Measurements from ENCODE around the gene CTCF. TPM values are rescaled to one million over a fixed set of nuclear protein-coding genes. Genes with fewer than 3 reads are reported as not detected.

Gene CTCF
- polyA plus RNA-seq, 3 donors, result 71.9 to 78.4 (median 75.6) TPM

DNA sequence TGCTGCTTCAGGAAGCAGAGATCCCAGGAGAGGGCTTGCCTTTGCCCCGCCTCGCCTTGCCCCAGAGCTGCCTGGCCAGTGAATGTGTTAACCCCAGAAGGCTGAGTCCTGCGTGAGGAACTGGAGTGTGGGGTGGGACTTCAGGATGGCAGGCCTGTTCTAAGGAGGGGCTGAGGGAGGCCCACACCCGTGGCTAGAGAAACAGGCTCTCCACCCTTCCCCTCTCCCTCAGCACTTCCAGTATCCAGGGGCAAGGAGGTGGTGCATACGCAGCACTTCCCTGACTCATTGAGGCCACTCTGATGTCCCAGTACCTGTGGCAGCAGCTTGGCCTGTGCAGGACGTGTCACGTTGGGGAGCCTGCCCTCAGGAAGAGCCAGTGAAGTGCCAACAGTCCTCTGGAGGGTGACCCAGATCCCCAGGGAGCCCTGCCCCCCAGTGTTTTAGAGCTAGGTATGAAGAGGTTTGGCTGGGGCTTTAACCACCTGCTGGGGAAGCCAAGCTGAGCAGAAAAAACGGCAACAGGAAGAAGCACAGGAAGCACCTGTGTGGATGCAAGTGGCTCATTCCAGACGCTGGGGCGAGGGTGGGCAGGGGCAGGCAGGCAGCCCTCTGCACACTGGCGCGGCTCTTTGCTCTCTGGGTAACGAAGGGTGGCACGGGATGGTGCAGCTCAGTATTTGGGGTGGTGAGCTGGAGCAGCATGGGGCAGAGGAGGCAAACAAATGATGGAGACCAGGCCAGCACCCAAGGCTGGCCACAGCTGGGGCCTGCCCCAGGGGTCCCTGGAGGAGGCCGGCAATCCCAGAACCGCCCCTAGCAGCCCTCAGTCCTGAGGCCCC is 14.7 kb upstream of the CTCF start:
- no peak for DNase-seq

DNA sequence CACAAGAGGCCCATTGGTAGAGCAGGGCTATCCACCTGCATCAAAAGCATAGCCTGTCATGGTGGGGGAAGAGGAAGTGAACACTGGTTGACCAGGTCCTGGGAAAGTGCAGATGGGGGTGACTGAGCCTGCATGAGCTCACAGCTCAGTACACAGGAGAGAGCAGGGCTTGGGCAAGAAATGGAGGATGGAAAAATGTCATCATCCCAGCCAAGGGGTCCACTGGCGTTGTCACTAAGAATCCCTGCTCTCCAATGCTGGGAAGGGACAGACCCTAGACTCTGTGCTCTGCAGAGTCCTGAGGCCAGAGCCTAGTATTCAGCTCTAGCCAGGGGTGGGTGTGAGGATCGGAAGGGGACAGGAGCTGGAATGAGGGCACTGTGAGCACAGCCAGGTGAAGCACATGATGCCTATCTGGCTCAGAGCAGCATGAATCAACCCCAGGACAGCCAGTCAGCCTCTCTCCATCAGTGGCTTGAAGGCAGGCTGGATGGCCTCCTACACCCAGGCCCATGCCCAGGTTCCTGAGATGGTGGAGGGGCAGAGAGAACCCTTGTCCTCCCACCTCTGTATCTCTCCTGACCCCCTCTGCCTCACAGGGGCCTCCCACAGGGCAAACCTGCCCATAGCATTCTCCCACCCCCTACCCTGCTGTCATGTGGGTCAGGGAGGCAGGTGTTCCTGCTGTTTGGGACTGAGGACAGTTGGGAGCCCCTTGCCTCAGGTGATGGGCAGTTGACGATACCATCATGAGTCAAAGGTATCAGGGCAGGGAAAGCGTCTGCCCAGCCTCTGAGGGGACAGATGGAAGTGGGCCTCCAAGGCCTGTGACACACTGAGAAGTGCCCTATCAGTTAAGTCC is 13.8 kb upstream of the CTCF start:
- no peak for DNase-seq

DNA sequence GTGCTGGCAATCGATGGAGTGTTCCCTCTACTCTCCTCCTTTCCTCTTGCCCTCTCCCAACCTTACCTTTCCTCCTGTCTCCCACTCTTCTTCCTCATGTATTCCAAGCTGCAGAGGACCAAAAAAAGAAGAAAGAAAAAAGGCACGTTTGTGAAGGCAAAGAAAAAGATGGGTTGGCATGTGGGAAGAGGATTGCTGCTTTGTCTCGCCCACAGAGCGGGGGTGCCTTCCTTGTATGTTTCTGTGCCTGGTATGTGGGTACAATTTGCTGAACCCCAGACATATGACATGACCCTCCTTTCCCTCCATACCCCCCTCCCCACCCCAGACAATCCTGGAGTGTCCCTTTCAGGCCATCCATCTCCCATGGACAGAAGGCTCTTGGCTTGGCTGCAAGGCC is 13.1 kb upstream of the CTCF start:
- no peak for DNase-seq

DNA sequence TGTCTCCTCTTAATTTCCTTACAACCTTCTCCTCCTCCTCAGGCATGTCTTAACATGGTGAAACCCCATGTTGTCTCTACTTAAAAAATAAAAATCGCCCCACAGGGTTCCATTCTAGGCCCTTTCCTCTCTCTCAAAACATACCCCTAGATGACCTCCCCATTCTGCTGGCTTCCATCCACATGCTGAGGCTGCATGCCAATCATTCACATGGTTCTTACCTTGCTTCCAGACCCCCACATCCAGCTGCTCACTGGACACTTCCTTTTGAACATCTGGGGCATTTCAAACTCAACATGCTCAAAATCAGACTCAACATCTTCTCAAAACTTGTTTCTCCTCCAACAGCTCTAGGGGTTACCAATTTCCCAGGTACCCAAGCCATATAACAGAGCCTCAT is 12.4 kb upstream of the CTCF start:
- no peak for DNase-seq

DNA sequence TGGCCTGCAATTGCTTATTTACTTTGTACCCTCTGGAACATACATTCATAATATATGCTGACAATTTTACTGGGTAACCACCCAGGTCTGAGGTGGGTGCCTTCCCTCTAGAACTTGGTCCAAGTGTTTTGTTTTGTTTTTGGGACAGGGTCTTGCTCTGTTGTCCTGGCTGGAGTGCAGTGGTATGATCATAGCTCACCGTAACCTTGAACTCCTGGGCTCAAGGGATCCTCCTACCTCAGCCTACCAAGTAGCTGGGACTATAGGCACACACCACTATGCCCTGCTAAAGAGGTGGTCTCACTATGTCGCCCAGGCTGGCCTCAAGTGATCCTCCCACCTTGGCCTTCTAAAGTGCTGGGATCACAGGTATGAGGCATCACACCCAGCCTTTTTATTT is 11.2 kb upstream of the CTCF start:
- DNase-seq, result no peak

DNA sequence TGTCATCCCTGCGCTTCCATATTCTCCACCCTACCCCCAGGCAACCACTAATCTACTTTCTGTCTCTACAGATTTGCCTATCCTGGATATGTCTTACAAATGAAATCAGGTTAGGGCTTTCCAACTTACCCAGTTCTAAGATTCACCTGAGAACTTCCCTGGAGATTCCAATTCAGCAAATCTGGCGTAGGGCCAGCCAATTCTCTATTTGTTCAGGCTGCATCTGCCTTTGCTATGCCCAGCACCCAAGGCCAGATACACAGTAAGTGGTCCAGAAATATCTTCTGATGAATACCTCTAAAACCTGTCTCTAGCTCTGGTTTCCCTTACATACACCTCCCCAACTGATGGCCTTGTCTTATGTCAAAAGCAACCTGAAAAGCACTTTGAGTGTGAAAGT is 10.4 kb upstream of the CTCF start:
- DNase-seq, result no peak

DNA sequence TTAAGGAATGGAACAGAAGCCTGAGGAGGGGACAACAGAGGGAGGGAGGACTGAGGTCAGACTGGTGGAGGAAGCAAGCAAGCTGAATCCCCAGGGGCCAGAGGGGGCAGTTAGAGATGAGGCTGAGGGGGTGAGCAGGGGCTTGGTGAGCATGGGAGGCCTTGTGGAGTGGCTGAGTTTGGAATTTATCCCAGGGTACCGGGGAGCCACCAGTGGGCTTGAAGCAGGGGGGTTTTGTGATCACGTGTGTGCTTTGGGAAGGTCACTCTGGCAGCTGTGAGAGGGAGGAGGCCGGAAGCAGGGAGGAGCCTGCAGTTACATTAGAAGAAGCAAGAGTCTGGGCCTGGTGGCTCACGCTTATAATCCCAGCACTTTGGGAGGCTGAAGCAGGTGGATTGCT is 9.8 kb upstream of the CTCF start:
- no peak for DNase-seq

DNA sequence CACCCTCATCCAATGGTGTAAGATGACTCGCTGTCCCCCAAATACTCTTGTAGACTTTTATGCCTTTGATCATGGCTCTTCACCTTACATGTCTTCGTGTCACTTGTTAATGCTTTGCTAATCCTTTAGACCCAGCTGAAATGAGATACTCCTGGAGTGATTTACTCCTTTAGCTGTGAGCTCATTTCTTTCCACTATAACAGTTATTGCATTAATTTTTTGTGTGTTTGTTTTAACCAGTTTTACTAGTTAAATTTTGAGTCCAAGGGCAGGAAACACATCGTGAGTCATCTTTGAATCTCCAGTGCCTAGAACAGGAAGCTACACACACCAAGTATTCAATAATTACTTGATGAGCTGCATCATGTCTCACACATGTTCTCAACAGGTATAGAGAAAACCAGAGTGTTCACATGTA is 6.5 kb upstream of the CTCF start:
- no peak for DNase-seq

DNA sequence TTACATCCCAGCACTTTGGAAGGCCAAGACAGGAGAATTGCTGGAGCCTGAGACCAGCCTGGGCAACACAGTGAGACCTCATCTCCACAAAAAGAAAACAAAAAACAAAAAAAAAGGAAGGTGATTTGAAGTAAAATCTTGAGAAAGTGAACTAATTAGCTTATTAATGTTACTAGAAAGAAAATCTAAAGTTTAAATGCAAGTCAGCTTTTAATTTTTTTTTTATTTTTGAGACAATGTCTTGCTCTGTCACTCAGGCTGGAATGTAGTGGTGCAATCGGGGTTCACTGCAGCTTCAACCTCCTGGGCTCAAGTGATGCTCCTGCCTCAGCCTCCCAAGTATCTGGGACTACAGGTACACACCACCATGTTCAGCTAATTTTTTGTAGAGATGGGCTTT is 3.5 kb upstream of the CTCF start:
- no peak for DNase-seq

DNA sequence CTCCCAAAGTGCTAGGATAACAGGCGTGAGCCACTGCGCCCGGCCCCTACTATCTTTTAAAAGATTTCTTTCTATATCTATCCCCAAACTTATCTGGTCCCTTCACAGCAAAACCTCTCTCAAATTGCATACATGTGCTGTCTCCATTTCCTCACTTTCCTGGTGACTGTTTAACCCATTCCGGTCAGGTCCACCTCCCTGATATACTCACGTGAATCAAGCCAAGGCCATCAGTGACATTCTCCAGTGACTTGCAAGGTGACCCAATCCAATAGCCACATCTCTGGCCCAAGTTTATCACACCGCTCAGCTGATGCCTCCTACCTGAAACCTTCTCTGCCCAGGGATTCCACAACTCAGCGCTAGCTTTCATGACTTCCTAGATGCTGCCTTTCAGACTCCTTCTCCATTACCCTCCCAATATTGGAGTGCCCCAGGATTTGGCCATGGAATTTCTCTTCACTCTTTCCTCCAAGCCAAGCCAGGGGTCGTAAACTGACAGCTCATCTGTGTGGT is 1.4 kb upstream of the CTCF start:
- DNase-seq, result no peak

DNA sequence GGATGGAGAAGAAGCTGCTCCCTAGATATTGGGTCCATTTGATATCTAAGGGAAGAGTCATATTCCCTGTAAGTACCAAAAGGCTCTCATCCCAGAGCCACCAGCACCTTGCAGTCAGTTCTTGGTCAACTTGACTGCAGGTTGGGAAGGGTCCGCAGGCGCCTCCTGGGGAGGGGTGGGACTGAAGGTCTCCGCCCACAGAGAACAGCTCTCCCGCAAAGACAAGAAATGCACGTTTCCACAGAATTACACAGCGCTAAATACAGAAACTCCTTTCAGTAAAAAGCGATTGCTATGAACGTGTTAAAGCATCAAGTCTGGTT is 864 bp upstream of the CTCF start:
- no peak for DNase-seq

DNA sequence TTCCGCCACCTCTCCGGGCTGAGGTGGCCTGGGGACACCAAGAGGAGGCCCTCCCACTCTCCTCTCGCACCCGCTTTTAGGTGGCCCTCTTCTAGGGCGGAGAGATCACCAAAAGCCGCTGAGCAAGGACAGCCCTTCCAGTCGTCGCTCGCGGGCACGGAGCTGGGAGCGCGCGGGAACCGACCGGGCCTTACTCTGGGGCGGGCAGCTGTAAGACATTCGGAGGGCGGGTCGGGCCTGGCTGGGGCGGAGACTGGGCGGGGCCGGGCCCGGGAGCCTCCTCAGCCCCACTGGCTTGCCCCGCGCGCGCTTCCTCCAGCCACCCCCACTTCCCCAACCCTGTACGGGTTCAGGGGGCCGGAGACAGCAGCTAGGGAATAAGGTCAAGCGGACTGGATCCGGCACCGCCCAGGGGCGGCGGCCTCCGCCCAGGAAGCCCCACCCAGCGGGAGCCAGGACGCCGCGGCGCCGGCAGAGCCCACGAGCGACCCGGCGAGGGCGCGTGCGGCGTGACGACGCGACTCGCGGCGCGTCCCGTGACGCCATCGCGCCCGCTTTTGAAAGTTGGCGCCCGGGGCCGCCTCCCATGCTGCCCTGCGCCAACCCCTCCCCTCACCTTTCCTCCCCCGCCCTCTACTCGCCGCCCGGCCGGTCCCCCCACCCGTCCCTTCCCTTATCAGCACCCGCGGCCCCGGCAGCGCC is 351 bp upstream of the CTCF start:
- DNase-seq, result peak; percentile 95

DNA sequence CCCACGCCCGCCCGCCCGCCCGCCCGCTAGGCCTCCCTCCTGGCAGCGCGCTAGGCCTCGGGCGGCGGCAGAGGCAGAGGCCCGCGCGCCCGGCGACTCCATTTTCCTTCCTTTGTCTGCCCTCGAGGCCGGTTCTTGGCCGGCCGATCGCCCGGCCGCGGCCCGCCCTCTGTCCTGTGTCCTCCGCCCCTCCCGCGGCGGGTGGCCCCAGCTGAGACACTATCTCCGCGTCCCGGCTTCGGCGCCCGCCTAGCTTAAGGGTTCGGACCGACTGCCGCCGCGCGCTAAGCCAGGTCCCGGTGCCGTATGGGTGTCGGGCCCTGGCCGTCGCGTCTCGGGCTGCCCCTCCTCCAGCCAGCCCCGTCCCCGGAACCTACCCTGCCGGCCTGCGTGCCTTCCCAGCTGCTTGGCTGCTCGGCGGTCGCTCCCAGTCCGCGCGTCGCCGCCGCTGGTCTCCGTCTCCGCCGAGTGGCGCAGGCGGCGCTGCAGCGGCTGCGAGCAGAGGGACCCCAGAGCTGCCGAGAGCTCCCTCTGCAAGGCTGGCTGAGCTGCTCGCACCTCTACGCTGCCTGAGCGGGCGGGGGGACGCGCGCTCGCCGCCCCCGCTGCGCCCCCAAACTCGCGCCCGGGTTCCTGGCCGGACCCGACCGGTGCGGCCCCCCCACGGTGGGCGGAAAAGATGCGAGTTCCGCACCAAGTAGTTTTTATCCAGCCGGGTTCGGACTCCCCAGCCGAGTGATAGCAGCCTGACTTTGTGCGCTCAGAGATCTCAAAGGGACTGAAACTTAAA is 787 bp downstream of the CTCF start:
- peak; percentile 58 for DNase-seq

DNA sequence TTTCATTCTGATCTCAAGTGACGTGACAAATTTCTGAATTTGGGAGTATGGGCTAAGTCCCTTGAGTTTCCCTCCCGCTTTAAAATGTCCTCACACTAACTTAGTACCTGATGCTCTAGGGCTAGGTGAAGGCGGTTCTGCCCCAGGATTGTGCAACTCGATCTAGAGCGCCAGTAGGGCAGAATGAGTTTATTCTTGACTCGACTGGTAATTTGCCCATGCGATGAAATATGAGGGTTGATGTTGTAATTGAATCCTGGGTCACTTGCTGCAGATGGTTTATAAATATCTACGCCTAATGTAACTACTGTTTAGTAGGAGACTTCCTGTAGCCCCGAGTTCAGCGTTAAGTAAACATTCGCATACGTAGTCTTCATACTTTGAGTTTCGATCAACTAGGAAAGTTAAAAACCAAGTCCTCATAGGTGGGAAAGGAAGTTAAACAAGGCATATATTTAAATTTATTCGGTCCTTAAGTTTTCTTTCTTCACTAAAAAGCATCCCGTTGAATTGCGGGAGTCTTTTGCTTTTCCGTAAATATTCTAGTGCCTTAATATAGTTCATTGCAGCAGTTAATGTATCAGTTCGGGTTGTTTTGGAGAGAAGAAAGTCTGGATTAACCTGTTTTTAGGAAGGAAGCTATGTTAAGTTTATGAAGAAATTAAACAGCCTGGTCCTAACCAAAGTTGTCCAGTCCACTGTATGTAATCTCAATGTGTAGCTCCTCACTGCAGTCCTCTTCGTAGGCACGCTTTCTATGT is 1.6 kb downstream of the CTCF start:
- DNase-seq, result peak; percentile 54

DNA sequence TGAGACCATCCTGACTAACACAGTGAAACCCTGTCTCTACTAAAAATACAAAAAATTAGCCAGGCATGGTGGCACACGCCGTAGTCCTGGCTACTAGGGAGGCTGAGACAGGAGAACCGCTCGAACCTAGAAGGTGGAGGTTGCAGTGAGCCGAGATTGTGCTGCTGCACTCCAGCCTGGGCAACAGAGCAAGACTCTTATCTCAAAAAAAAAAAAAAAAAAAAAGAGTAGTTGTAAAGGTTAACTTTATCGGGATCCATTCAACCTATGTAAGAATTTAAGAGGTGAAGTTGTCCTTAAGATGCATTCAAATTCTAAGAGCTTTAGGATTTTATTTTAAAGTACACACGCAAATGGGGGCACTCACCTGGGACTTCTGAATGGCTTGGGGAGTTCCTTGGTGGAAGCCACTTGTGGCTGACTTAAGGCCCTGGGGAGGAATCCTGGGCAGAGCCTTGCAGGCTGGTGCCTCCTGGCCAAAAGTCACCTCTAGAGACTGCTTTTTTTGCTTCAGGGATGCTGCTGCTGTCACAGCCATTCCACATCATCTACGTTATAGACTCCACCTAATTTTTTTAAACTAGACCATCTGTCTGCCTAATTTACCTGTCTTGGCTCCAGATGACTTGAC is 3.3 kb downstream of the CTCF start:
- DNase-seq, result no peak

DNA sequence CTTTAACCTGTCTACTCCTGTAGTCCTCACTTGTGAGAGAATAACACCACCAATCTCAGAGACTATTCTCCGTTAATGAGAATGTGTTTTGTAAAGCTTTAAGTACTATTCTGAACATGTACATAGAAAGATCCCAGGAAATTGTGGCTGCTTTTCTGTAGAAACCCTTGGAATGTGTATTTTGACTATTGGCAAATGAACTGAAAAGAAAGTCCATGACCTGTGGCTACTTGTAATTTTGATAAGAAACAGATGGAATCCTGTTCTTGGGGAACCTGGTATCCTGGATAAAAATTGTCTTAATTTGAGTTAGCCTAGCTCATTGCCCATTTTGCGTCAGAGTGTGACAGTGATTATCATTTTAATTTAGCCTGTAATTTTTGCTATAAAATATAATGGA is 9.1 kb downstream of the CTCF start:
- DNase-seq, result no peak

DNA sequence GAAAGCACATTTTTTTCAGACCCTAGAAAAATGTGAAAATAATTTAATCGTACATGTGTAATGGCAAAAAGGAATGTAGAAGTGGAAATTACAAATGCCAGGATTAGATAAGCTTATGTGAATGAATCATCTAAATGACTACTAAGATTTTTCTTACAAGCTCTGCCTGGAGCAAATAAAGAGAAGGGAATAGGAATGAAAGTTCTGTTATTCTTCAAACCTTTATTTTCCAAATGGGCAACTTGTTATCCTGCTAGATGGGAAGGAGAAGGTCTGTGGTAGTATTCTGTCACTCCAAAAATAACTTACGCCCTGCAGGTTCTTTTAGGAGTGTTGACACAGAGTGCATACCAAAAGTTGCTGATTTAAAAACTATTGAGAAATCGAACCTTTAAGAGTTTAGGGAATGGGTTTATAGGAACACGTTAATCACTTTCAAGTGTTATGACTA is 9.7 kb downstream of the CTCF start:
- no peak for DNase-seq

DNA sequence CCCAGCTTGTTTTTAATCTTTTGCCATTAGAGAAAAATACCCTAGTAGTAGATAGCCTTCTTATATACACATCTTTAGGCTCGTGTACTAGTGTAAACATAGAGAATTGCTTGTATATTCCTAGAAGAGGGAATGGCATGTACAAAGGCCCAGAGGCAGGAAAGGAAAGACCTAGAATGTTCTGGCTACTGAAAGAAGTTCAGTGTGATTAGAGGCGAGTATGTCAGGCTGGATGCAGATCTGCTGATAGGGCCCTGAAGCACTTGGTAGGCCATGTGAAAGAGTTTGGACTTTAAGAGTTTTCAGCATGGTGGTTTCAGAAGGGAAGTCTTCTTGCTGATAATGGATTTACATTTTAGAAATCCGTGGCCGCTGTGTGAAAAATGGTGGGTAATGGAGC is 17.4 kb downstream of the CTCF start:
- no peak for DNase-seq

DNA sequence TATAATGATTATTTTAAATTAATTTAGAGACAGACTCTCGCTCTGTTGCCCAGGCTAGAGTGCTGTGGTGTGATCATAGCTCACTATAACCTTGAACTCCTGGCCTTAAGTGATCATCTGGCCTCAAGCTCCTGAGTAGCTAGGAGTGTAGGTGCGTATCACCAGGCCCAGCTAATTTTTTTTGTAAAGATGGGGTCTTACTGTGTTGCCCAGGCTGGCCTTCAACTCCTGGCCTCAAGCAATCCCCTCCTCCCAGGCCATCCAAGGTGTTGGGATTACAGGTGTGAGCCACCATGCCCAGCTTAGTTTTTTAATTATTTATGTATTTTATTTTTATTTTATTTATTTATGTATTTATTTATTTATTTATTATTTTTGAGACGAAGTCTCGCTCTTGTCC is 17.9 kb downstream of the CTCF start:
- DNase-seq, result no peak

DNA sequence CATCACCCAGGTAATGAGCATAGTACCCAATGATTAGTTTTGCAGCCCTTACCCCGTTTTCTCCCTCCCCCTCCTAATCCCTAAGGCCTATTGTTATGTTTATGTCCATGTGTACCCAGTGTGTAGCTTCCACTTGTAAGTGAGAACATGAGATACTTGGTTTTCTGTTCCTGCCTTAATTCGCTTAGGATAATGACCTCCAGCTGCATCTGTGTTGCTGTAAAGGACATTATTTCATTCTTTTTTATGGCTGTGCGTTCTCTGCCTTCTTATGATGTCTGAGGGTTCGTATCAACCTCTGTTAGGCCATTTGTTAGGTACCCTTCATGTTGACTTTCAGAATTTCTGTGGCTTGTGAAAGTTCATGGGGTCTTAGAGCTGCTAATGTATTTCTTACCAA is 31.0 kb downstream of the CTCF start:
- no peak for DNase-seq
